ENCODE data around the gene SLC5A2.

- TF ChIP-seq CTCF (conservative IDR thresholded peaks at IDR 0.05; ENCODE audit: low read depth, low read length), result no peak
- TF ChIP-seq EZH2 (IDR thresholded peaks at IDR 0.05; ENCODE audit: low read length, unreplicated experiment), result no peak
These were observed 25.8 kb downstream of the SLC5A2 start for GRCh38 chr16:31508706-31509195.
